IPS DF 19.7 (cell line): Measurements from ENCODE around the gene SPTY2D1.
"Not testable (repeated sequence)": the region's sequence is repeated elsewhere in the genome, so short reads cannot be mapped to it uniquely, and the experiment has no call there.

Experiments used
- DNase-seq: peaks from one replicate; pipeline ENCODE4 v3.0.0-alpha.2; 2013; ENCODE audit warnings: low read depth, low spot score

The SPTY2D1 gene, protein sequence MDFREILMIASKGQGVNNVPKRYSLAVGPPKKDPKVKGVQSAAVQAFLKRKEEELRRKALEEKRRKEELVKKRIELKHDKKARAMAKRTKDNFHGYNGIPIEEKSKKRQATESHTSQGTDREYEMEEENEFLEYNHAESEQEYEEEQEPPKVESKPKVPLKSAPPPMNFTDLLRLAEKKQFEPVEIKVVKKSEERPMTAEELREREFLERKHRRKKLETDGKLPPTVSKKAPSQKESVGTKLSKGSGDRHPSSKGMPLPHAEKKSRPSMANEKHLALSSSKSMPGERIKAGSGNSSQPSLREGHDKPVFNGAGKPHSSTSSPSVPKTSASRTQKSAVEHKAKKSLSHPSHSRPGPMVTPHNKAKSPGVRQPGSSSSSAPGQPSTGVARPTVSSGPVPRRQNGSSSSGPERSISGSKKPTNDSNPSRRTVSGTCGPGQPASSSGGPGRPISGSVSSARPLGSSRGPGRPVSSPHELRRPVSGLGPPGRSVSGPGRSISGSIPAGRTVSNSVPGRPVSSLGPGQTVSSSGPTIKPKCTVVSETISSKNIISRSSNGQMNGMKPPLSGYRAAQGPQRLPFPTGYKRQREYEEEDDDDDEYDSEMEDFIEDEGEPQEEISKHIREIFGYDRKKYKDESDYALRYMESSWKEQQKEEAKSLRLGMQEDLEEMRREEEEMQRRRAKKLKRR

DNA sequence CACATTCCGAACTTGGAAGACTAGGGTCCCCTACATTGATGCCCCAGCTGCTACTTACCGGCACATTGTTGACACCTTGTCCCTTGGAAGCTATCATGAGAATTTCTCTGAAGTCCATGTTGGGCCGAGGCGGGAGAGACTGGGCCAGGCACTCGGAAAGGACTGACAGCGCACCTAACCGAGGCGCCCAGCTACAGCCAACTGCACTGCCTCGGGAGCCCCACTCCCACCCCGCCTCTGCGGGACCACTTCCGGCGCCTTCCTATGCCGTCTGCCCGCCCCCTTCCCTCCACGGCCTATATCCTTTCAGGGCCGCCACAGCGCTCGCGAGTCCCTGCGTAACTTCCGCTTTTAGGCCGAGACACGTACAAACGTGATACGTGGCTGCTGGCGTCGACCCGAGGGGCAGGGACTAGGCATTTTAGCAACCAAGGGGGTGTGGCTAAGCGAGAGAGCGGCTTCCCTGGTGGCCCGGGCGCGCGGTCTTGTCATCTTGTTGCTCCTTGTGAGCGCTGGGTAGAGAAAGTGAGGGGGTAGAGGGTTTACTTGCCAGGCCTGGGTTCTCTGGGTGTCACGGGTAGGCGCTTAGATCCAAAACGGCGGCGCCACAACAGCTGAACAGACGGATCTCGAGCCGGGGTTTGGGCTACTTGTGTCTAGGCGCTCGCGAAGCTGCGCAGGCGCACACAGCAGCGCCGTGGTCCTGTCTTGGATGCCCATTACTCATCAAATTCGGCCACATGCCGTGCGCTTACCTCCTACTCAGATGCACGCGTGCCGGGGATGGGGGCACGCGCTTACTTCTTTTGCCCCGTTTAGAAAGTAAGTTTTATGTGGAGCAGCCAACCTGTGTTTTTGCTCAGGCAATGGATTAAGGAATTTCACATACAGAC lies at the start of gene SPTY2D1:
TSS of gene SPTY2D1 (minus strand) at position 203 of the 893 bp plus-strand sequence. CDS start at position 118, 85 bp downstream.
- peak; percentile 93 for DNase-seq

DNA sequence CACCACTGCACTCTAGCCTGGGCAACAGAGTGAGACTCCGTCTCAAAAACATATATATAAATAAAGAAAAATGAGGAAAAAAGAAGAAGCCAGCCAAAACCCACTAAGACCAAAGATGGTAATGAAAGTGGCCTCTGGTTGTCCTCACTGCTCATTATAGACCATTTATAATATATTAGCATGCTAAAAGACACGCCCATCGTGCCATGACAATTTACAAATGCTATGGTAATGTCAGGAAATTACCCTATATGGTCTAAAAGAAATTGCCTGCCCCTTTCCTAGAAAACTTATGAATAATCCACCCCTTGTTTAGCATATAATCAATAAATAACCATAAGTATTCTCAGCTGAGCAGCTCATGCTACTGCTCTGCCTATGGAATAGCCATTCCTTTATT lies 48.3 kb upstream of the SPTY2D1 start:
- DNase-seq = no peak

DNA sequence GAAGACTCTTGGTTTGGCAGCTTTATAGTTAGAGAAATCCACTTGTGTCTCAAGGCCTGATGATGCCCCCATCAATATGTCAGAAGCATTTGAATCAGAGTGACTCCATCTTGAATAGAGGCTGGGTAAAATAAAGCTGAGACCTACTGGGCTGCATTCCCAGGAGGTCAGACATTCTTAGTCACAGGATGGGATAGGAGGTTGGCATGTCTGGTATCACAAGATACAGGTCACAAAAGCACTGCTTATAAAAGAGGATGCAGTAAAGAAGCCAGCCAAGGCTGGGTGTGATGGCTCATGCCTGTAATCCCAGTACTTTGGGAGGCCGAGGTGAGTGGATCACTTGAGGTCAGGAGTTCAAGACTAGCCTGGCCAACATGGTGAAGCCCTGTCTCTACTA lies 47.8 kb upstream of the SPTY2D1 start:
- not testable (repeated sequence) for DNase-seq

DNA sequence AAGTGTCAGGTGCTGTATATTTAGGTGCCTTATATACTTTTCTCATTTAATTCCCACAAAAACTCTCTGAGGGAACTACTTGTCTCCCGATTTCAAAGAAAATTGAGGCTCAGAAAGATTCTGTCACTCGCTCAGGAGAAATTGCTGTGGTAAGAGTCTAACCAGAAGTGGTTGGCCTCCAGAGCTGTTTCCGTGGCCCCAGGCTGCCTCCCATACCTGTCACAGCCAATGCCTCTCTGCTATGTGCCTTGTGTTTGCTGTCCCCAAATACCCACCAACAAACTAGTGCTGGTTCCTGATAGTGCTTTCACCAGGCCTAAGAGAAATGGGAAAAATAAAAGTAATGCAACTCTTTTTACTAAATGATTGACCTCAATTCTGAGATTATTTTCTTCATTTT lies 43.4 kb upstream of the SPTY2D1 start:
- no peak for DNase-seq

DNA sequence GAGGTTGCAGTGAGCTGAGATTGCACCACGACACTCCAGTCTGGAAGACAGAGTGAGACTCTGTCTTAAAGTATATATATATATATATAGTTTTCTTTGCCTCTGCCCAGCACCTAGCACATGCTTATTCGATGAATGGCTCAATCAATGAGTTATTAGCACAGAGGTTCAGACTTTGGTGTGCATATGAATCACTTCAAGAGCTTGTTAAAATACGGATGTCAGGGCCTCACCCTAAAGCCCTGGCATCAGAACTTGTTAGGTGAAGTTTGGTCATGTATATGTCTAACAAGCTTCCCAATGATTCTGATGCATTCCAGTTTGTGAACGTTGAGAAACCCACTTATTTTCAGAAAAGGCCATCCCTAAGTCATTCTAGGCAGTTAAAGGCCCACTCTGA lies 42.7 kb upstream of the SPTY2D1 start:
- no peak for DNase-seq

DNA sequence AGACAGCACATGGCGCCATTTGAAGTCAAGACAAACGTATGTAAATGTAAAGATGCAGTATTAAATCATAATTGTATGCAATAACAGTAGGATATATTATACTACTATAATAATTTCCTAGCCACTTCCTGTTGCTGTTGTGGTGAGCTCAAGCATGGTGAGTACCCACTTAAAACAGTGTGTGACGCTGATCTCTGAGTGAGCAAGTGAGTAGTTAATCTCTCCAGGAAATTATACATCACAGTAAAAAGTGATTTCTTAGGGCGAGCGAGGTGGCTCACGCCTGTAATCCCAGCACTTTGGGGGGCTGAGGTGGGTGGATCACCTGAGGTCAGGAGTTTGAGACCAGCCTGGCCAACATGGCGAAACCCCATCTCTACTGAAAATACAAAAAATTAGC lies 38.1 kb upstream of the SPTY2D1 start:
- not testable (repeated sequence) for DNase-seq

DNA sequence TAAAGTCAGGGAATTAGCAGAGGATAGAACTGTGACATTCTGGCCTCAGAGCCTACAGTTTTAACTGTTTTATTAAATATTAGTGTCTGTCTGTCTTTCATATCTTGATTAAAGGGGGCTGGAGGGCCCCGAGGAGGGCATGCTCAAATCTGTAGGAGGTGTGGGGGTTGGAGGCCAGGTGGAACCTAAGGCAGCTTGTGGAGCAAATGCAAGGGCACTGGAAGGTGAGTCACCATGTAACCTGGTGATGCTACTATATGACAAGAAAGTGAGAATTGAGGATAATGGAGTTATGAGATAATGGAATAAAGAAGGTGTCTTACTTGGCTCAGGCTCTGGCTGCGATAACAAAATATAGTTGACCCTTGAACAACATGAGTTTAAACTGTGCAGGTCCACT lies 37.1 kb upstream of the SPTY2D1 start:
- DNase-seq = no peak

DNA sequence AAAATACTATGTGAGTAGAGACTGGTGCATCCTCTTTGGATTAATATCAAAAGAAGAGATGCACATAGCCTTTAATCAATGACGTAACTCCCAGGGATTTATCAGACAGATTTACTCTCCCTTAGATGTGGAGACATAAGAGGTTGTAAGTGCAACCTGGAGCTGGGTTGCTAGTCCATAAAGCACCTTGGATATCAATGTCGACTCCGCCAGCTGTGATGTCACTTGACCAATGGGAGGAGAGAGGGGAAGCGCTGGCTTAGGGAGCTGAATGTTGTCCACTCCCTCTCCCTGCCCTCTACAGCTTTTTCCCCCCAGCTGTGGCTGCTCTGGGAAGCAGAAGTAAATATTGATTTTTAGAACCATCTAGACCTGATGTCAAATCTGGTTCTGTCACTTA lies 35.6 kb upstream of the SPTY2D1 start:
- DNase-seq = no peak

DNA sequence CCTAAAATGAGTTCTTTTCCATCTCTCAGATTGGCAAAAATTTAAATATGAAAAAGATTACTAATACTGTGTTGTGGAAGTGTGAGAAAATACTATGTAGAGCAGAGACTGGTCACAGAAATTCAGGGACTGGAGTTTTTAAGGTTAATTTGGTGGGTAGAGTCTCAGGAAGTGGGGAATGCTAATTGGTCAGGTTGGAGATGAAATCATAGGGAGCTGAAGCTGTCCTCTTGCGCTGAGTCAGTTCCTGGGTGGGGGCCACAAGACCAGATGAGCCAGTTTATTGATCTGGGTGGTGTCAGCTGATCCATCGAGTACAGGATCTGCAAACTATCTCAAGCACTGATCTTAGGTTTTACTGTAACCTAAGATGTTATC lies 35.1 kb upstream of the SPTY2D1 start:
- DNase-seq = no peak

DNA sequence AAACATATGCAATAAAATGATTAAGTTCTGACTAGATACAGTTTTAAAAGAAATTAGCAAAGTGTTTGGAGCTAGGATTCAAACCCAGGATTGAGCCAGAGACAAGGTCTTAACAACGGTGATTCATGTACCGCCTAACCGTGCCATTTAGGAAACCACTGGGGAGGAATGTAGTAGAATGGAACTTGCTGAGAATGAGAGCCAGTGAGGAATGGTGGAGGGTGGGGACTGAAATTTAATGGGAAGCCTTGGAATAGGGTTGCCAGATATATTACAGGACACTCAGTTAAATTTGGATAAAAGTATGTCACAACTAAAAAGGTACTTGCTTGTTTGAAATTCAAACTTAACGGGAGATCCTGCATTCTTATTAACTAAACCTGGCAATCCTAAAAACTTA lies 34.0 kb upstream of the SPTY2D1 start:
- DNase-seq = no peak

DNA sequence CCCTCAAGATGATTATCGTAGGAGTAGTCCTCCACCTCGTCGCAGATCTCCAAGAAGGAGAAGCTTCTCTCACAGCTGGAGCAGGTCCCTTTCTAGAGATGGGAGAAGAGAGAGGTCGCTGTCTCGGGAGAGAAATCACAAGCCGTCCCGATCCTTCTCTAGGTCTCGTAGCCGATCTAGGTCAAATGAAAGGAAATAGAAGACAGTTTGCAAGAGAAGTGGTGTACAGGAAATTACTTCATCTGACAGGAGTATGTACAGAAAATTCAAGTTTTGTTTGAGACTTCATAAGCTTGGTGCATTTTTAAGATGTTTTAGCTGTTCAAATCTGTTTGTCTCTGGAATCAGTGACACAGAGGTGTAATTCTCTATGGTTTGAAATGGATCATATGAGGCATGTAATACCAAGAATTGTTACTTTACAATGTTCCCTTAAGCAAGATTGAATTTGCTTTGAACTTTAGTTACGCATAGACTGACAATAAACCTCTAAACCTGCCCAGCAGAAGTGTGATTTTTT lies 31.3 kb upstream of the SPTY2D1 start:
- not testable (repeated sequence) for DNase-seq

DNA sequence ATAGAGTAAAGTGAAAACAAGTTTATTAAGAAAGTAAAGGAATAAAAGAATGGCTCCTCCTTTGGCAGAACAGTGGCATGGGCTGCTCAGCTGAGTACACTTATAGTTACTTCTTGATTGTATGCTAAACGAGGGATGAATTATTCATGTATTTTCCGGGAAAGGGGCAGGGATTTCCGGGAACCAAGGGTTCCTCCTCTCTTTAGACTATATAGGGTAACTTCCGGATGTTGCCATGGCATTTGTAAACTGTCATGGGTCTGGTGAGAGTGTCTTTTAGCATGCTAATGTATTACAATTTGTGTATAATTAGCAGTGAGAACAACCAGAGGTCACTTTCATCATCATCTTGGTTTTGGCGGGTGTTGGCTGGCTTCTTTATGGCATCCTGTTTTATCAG lies 23.5 kb upstream of the SPTY2D1 start:
- no peak for DNase-seq

DNA sequence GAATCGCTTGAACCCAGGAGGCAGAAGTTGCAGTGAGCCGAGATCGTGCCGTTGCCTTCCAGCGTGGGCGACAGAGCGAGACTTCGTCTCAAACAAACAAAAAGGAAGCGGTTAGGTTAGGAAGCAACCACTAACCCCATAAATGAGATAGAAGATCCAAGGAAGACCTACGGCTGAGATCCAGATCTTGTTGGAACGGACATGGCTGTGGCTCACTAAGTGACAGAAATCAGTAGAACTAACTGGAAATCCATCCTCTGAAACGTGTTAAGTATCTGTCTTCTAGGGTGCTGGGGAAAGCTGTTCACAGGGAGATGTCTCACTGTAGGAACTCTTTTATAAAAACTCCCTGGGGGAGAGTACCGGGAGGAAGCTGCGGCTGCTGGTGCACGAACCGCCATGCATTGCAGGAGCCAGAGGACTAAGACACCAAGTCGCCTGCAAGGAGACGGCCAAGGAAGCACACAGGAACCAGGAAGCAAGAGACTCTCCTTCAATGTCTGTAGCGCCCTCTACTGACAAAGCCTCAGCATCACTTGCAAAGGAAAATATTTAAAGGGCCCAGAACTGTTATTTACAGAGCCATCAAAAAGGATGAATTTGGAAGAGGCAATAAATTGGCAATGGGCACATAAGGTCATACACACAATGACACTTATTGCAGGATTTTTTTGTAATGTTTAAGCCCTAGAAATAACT lies 16.9 kb upstream of the SPTY2D1 start:
- peak; percentile 61 for DNase-seq

DNA sequence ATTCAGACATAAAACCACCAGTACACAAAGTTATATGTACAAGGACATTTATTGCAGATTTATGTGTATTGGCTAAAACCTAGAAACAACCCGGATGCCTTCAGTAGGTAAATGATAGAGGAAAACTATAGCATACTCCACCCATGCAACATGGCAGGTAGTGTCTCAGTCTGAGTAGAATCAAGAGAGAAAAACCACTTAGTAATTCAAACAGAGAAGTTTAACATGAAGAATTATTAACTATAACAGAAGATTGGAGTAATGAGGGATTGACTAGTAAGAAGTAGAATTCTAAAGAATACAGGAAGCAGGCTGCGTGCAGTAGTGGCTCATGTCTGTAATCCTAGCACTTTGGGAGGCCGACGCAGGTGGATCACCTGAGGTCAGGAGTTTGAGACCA lies 16.2 kb upstream of the SPTY2D1 start:
- DNase-seq = no peak

DNA sequence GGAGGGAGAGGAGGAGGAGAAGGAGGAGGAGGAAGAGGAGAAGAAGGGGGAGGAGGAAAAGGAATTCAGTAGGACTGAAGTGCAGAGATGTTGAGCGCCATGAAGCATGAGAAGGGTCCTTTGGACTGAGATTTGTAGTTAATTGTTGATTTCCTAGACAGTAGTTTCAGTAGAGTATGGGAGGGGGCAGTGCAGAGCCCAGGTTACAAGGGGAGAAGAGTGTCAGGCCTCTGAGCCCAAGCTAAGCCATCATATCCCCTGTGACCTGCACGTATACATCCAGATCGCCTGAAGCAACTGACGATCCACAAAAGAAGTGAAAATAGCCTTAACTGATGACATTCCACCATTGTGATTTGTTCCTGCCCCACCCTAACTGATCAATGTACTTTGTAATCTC lies 8.9 kb upstream of the SPTY2D1 start:
- DNase-seq = not testable (repeated sequence)

DNA sequence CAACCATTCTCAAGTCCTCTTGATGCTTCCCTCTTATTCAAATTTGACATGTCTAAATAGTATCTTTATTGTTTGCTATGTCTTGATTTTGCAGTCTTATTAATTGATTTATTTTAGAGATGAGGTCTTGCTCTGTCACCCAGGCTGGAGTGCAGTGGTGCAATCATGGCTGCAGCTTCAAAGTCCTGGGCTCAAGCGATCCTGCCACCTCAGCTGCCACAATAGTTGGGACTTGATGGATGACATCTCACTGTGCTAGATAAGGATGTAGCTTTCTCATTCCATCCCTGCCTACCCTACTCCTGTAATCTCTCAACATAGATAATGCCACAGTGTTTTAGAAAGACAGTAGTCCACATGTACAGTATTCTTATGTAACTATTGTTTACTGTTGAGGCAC lies 7.5 kb upstream of the SPTY2D1 start:
- DNase-seq = no peak

DNA sequence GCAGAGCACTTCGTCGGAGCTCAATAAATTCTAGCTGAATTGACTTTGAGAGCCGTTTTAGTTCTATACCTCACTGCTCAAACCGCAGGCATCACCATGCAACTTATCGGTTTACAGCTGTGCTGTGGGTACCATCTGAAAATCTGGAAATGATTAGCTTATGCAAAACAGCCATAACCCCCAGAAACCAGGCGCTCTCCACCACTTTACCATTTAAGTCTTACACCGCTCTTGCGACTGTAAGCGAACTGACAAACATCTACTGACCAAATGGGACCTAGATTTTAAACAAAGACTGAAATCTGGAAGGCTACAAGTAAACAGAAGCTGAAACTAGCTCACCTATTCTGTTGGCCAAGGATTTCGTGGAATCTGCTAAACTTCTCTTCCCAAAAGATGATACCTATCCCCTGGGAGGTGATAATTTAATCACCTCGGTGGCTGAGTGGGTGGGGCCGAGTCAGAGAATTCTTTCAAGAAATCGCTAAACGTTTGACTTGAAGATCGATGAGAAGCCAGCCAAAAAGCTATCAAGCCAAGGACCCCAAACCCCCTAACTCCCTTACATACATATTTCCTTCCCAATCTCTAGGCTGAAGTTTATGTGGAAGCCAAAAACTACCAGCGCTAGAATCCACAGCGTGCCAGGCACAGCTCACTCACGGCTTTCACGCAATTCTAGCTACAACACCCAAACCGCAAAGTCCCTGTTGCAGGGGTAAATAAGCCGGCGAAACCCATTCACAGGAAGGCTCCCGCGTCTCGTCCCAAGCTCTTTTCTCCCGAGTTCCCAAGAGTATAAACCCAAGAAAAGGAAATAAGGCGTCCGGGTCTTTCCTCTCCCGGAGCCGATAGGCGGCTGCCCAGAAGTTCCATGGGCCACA lies 644 bp downstream of the SPTY2D1 start:
- DNase-seq = no peak

DNA sequence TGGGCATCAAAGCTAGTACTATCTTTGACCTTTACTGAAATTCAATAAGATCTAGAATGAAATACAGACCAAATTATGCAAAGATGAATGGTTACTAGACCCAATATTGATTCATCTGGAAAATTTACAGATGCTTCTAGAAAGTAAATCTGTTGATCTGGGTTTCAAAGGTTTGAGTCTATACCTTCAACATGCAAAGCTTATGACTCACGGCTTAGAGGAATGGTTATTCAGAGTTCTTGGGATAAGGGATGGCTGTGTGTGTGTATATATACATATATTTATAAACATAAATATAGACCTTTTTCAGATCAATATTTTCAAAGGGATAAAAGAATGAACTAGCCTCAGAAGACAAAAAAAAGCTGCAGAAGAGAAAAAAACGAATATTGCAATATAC lies 1.3 kb downstream of the SPTY2D1 start:
- no peak for DNase-seq

DNA sequence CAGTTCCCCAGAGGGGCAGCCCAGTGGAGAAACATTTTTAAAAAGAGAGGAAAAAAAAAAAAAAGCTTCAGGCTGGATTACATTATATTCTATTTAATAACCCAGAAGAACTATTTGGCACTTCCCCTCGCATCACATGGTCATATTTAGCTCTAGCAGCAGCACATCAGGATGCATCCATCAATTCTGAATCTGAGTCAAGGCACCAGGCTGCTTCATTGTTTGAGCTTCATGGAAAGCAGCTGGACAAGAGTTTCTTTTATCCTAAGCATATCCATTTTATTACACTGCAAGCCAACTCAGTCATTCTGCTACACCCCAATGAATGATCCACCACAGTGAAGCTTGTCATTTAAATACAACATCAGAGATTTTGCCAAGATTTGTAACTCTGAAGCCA lies 10.0 kb downstream of the SPTY2D1 start:
- DNase-seq = no peak

DNA sequence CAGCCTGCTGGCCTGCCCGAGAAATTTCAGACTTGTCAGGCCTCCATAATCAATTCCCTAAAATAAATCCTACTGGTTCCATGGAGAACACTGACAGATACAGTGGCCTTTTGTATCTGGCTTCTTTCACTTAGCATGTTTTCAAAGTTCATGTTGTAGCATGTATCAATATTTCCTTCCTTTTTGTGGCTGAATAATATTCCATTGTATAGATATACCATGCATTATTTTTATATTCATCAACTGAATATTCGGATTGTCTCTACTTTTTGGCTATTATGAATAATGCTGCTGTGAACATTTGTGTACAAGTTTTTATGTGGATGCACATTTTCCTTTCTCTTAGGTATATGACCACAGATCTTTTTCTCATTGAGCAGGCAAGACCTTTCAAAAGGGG lies 10.4 kb downstream of the SPTY2D1 start:
- DNase-seq = no peak
